Nephron progenitor cell (in vitro differentiated cells): ENCODE measurements around the gene FCN2.

Experiments used
- DNase-seq: peaks from one replicate; pipeline ENCODE4 v3.0.0; 2021
- H3K27ac Mint-ChIP-seq: 2 replicates; pipeline ENCODE4 v1.8.0; 2021; ENCODE audit warnings: mild to moderate bottlenecking, moderate library complexity, mixed read lengths
- H3K27me3 Mint-ChIP-seq: 2 replicates; pipeline ENCODE4 v1.8.0; 2021; ENCODE audit warnings: mild to moderate bottlenecking, low read depth, mixed read lengths; ENCODE audit not compliant: poor library complexity
- H3K36me3 Mint-ChIP-seq: 2 replicates; pipeline ENCODE4 v1.8.0; 2021; ENCODE audit warnings: low read depth, mixed read lengths
- H3K4me1 Mint-ChIP-seq: 2 replicates; pipeline ENCODE4 v1.8.0; 2021; ENCODE audit warnings: mixed read lengths
- H3K4me3 Mint-ChIP-seq: 2 replicates; pipeline ENCODE4 v1.8.0; 2021; ENCODE audit warnings: mild to moderate bottlenecking, moderate library complexity, mixed read lengths
- H3K9me3 Mint-ChIP-seq: 2 replicates; pipeline ENCODE4 v1.8.0; 2021; ENCODE audit warnings: mild to moderate bottlenecking, moderate library complexity, mixed read lengths
- TF ChIP-seq, protein P1 (sequence below): fragments of 200-600 bp; sonication (generic); IDR thresholded peaks from 2 replicates; pipeline ENCODE4 v1.5.0; 2021; ENCODE audit warnings: antibody characterized with exemption

Gene FCN2

DNA sequence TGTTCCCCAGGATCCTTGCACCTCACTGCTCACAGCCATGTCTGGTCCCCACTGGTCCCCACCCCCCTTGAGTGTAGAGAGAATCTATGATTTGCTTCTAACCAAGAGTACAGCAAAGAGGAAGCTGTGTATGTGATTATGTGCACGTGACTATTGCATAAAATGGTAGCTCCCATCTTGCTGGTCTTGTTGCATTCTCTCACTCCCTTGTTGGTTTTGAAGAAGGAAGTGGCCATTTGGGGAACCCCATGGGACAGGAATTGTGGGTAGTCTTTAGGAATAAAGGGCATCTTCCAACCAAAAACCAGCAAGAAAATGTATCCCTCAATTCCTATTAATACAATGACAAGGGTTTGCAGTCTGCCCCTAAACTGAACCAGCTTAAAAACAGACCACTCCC is 5.2 kb upstream of the FCN2 start:
- DNase-seq = no peak
- Mint-ChIP-seq H3K4me3 (no peak overlapping the region), H3K27ac (no peak overlapping the region), H3K4me1 (peaks cover 8% of the 10 kb centered on the region), H3K27me3 (peaks cover 23% of the 10 kb centered on the region), H3K36me3 (no peaks in the 10 kb centered on the region), H3K9me3 (peaks cover 12% of the 10 kb centered on the region)
- TF ChIP-seq, protein P1, sequence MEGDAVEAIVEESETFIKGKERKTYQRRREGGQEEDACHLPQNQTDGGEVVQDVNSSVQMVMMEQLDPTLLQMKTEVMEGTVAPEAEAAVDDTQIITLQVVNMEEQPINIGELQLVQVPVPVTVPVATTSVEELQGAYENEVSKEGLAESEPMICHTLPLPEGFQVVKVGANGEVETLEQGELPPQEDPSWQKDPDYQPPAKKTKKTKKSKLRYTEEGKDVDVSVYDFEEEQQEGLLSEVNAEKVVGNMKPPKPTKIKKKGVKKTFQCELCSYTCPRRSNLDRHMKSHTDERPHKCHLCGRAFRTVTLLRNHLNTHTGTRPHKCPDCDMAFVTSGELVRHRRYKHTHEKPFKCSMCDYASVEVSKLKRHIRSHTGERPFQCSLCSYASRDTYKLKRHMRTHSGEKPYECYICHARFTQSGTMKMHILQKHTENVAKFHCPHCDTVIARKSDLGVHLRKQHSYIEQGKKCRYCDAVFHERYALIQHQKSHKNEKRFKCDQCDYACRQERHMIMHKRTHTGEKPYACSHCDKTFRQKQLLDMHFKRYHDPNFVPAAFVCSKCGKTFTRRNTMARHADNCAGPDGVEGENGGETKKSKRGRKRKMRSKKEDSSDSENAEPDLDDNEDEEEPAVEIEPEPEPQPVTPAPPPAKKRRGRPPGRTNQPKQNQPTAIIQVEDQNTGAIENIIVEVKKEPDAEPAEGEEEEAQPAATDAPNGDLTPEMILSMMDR = no peak

DNA sequence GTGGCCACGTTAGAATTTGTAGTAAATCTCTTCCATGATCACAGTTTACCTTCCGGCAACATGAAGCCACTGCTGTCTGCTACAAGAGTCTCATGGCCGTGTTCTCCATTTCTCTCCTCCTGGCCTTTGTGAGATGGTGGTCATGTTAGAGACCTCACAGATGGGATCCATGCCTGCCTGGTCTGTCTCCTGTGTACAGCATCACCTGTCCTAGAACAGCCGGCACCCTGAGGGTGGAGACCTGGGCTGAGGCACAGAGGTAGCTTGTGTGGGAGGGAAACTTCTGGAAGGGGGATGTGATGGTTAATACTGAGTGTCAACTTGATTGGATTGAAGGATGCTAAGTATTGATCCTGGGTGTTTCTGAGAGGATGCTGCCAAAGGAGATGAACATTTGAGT is 3.1 kb upstream of the FCN2 start:
- H3K27me3 Mint-ChIP-seq = peaks cover 16% of the 10 kb centered on the region
- peaks cover 8% of the 10 kb centered on the region for H3K9me3 Mint-ChIP-seq
- H3K27ac Mint-ChIP-seq = no peak overlapping the region
- TF ChIP-seq, protein P1 = no peak
- H3K4me3 Mint-ChIP-seq = no peak overlapping the region
- no peak for DNase-seq
- H3K4me1 Mint-ChIP-seq = peaks cover 3% of the 10 kb centered on the region
- H3K36me3 Mint-ChIP-seq = no peaks in the 10 kb centered on the region

DNA sequence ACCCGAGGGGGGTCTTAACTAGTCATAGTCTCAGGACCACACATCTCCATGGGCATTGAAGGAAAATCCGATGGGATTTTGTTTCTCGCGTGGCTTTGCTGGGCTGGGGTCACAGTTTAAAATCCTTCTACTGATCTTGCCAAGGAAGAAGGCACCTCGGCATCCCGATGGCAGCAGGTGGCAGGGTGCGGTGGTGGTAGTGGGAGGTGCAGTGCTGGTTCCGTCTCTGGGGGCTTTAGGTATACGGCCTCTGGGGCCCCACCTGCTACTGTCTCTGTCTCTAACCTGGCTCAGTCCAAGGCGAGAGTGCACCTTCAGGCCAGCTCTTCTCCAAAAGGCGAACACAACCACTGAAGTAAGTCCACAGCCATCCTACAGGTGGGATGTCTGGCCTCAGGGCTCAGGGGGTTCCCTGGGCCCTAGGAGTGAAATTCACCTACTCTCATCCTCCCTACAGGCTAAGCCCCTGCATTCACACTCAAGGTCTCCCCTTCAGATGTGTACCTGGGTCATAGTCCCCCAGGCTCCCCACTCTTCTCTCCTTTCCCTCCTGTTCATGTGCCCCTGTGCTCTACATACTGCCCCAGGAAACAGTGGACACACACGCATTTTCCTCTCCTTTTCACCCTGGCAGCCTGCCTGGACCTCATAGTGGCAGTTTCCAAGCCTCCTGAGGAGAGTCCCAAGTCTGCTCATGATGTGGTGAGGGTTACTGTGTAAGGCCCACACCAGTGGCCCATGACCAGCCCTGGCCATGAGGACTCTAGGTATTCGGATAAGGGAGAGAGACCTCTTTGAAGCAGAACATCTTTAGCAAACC is 736 bp upstream of the FCN2 start:
- Mint-ChIP-seq H3K4me3 (no peak overlapping the region), H3K9me3 (no peaks in the 10 kb centered on the region), H3K36me3 (no peaks in the 10 kb centered on the region), H3K4me1 (peaks cover 3% of the 10 kb centered on the region), H3K27me3 (peaks cover 16% of the 10 kb centered on the region), H3K27ac (no peak overlapping the region)
- TF ChIP-seq, protein P1 = no peak
- no peak for DNase-seq

DNA sequence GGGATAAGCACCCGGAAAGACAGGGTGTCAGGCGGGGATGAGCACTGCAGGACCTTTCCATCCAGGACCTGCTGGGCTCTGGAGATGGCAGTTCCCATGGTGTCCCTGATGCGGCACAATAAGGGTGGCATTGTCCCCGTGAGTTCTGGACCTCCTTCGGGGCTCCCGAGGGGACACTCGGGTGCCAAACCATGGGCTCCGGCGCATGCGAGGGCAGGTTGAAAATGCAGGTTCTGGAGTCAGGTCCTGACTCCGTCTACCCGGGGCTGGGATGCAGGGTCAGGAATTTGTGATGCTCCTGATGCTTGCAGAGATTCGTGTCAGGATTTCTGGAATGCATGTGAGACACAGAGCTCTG is 682 bp downstream of the FCN2 start:
- TF ChIP-seq, protein P1 = no peak
- no peak for DNase-seq
- no peak overlapping the region for H3K27ac Mint-ChIP-seq

DNA sequence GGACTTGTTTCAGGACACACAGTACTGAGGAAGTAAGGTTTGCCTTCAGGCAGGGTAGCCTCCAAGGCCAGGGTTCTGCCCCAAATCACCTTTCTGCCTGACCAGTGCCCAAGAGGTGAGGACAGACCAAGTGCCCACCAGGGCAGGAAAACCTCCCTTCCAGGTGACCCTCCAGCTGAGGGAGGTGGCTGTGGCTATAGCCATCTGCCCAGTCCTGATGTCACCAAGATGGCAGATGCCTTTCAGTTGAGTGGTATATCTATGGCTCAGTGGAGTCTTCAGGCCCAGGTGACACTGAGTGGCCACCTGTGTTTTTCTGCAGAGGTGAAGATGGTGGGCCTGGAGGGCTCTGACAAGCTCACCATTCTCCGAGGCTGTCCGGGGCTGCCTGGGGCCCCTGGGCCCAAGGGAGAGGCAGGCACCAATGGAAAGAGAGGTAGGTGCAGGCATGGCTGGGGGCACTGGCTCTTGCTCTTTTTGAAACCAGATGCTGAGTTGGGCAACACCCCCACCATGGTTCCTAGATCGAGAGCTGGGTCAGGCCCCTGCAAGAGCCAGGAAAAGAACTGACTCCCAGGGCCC is 1.7 kb downstream of the FCN2 start:
- peaks cover 3% of the 10 kb centered on the region for H3K4me1 Mint-ChIP-seq
- no peaks in the 10 kb centered on the region for H3K9me3 Mint-ChIP-seq
- no peak overlapping the region for H3K27ac Mint-ChIP-seq
- H3K36me3 Mint-ChIP-seq = no peaks in the 10 kb centered on the region
- H3K27me3 Mint-ChIP-seq = peaks cover 12% of the 10 kb centered on the region
- TF ChIP-seq, protein P1 = no peak
- no peak for DNase-seq
- no peak overlapping the region for H3K4me3 Mint-ChIP-seq

More for the DNA sequence above, 682 bp downstream of the FCN2 start:
- H3K4me1 Mint-ChIP-seq = peaks cover 3% of the 10 kb centered on the region
- H3K9me3 Mint-ChIP-seq = no peaks in the 10 kb centered on the region
- no peak overlapping the region for H3K4me3 Mint-ChIP-seq
- H3K36me3 Mint-ChIP-seq = no peaks in the 10 kb centered on the region
- peaks cover 12% of the 10 kb centered on the region for H3K27me3 Mint-ChIP-seq
